HG02642 (cell line): ENCODE results near the gene SUB1.
A peak's percentile ranks its signal among the peaks of the same experiment; 100 is the strongest.

Source experiments
- ATAC-seq: cut with Tn5 transposase; IDR thresholded peaks from one replicate; pipeline ENCODE4 v1.9.1; 2021; ENCODE audit warnings: mild to moderate bottlenecking; ENCODE audit not compliant: unreplicated experiment, poor library complexity

SUB1 gene

GRCh38 chr5:32563614-32564013, 21.7 kb upstream of the SUB1 start:
- ATAC-seq: no peak

- ATAC-seq: no peak
Measured at GRCh38 chr5:32565145-32565544, 20.2 kb upstream of the SUB1 start.

DNA sequence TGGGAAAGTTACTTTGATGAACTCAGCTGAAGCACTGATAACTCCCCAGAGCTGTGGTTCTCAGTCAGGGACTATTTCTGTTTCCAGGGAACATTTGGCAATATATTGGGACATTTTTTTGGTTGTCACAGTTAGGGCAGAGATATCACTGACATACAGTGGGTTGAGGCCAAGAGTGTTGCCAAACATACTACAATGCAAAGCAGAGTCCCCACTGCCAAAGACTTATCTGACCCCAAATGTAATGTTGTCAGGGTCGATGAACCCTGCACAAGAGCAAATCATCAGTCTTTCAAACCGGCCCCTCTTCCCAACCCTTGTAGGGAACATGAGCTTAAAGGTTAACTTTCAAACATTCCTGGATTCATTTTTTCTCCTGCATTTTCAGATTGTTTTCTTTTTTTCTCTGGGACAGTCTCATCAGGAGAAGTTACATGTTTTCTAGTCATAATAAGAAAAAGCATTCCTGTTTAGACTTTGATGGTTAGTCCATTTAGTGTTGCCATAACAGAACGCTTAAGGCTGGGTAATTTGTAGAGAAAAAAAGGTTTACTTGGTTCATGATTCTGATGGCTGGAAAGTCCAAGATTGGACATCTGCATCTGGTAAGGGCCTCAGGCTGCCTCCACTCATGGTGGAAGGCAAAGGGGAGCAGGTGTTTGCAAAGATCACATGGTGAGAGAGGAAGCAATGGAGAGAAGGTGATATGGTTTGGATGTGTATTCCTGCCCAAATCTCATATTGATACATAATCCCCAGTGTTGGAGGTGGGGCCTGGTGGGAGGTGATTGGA, 18.8 kb upstream of the SUB1 start:
- no peak for ATAC-seq

GRCh38 chr5:32571128-32571527, 14.2 kb upstream of the SUB1 start:
- no peak for ATAC-seq

- peak; percentile 94 for ATAC-seq
Measured at GRCh38 chr5:32572778-32573480, 12.4 kb upstream of the SUB1 start.

DNA sequence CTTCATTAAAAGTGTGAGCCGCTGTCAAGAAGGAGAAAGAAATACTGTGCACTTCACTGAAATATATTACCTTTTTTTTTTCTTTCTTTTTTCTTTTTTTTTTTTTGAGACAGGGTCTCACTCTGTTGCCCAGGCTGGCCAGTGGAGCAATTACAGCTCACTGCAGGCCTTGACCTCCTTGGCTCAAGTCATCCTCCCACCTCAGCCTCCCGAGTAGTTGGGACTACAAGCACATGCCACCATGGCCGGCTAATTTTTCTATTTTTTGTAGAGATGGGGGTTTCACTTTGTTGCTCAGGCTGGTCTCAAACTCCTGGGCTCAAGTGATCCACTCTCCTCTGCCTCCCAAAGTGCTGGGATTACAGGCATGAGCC, 11.9 kb upstream of the SUB1 start:
- peak; percentile 11 for ATAC-seq

DNA sequence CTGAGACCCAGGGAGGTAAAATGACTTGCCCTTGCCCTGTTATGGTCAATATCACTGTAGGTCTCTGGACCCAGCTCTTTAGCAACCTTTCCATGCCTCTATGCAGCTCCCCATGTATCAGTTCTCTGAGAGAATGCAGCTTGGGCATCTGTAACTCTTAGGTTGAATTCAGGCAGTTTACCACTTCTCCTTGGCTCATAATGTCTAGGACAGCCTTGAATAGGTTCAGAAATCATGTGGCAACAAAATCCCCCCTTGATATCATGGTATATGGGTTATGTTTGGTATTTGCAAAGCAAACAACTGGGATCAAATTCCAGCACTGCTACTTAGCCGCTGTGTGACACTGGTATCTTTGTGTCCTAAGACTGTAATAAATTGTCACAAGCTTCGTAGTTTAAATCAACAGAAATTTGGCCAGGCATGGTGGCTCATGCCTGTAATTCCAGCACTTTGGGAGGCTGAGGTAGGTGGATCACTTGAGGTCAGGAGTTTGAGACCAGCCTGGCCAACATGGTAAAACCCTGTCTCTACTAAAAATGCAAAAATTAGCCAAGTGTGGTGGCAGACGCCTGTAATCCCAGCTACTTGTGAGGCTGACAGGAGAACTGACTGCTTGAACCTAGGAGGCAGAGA, 10.7 kb upstream of the SUB1 start:
- no peak for ATAC-seq

- ATAC-seq: no peak
Measured at GRCh38 chr5:32578363-32578762, 7.0 kb upstream of the SUB1 start.

DNA sequence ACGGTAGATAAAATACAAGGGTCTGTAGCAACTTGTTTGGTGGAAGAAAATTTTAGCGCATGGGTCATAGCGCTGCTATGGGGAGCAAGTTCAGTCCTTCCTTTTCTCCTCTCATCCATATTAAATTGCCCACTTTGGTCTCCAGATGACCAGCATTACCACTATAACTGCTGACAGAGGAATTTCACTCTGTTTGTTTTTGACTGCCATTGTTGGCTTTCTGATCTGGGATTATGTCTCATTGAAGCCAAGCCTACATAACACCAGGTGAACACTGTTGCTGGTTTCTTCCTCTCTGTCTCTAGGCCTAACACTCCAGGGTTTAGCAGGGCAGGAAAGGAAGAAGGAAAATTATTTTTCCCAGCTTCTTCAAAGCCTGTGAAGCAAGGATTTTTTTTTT, 6.6 kb upstream of the SUB1 start:
- ATAC-seq: no peak

DNA sequence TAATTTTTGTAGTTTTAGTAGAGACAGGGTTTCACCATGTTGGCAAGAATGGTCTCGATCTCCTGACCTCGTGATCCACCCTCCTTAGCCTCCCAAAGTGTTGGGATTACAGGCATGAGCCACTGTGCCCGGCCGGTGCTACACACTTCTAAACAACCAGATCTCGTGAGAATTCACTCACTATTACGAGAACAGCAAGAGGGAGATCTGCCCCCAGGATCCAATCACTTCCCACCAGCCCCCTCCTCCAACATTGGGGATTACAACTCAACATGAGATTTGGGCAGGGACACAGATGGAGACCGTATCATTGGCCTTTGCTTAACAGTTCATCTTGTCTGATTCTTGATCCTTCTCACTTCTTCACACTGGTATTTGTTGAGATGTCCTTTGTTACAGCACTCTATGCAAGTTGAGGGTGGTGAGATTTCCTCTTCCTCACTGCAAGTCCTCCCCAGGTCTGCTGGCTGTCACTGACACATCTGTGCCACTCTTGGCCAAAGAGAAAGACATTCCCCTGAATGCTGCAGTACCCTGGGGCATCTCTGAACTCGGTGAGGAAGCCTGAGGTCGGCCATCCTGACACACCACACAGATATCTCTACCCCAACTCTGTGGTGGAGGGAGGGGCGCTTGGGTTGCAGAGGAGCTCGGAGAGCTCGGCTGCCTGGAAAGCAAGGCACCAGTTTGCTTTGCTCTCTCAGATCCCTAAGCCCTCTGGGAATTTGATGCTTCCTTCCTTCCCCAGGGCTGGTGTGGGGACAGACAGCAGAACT, 4.2 kb upstream of the SUB1 start:
- ATAC-seq: no peak

DNA sequence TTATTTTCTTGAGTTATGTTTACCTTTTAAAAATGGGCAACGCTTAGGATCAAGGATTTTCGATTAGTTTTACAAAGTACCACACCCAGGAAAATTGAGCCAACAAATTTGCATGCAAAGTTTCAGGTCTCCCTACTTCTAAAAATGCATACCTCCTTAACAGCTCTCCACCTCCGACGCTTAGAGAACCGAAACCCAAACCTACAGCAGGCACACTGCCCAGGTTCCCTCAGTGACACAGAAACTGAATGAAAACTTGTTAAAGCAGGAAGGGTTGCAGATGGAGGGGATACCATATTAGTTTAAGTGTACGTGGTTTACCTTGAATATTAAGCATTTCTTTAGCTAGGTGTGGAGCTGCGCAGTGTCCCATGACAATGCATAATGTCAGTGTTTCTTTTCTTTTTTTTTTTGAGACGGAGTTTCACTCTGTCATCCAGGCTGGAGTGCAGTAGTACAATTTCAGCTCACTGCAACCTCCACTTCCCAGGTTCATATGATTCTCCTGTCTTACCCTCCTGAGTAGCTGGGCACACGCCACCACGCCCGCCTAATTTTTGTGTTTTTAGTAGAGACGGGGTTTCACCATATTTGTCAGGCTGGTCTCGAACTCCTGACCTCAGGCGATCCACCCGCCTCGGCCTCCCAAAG, 1.6 kb upstream of the SUB1 start:
- ATAC-seq: peak; percentile 70

GRCh38 chr5:32584646-32585045, 711 bp upstream of the SUB1 start:
- no peak for ATAC-seq

DNA sequence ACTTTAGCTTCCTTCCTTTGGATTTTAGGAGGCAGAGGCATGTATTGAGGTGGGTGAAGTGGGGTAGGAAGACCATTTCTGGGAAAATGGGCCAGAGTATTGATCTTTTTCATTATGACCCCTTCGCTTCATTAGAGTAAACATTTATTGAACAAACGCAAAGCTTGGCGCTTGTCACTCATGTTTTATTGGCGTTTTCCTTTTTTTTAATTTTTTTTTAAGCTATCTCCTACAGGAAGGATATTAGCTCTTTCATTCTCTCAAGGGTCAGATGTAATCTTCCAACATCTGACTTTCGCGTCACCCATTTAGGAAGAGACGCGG, 273 bp upstream of the SUB1 start:
- no peak for ATAC-seq

DNA sequence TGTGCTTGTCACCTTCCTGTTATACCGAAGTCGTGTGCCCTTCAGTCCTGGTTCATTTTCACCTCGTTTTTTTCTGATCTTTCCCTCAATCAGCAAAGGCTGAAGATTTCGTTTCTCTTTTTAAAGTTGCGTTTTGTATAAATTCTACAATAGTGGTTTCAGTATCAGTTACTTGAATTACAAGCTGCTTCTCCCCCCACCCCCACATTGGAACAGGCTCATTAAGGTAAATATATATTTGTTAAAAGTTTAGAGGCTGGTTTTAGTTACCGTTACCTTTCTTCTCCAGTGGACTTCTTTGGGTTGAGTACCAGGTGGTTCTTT, 881 bp downstream of the SUB1 start:
- no peak for ATAC-seq

DNA sequence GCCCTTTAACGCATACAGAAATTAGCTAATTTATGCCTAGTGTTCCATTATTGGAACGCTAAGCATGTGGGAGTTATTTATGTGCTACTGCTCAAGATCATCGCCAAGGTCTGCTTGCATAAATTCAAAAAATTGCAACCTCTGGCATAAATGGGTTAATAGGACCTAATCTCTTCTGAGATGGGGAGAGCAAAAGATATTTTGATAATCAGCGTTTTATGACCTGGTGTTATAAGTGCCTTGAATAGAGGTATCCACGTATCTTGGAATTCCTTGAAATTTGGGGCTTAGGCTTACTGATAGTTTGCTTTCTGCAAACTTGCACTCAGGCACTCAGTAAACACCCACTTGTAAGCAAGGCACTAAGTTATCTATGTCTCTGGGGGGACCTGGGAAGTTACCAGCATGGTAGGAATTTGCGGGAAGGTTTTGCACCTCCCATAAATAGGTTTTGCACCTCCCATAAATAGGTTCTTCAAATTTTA, 1.8 kb downstream of the SUB1 start:
- ATAC-seq: no peak

GRCh38 chr5:32589416-32589815, 4.1 kb downstream of the SUB1 start:
- ATAC-seq: no peak

GRCh38 chr5:32589942-32590869, 4.8 kb downstream of the SUB1 start:
- ATAC-seq: no peak

DNA sequence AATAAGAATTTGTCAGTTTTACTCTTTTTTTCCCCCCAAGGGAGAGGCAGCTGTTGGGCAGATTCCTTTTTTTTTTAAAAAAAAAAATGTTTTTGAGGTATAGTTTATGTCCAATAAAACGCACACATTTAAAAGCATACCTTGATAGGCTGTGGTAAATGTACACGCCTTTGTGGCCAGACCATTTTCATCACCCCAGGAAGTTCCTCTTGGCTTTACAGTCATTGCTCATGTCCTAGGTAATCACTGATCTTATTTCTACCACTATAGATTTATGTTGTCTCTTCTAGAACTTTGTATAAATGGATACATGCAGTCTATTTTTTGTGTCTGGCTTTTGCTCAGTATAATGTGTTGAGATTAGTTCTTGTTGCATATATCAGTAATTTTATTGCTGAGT, 9.8 kb downstream of the SUB1 start:
- ATAC-seq: no peak

DNA sequence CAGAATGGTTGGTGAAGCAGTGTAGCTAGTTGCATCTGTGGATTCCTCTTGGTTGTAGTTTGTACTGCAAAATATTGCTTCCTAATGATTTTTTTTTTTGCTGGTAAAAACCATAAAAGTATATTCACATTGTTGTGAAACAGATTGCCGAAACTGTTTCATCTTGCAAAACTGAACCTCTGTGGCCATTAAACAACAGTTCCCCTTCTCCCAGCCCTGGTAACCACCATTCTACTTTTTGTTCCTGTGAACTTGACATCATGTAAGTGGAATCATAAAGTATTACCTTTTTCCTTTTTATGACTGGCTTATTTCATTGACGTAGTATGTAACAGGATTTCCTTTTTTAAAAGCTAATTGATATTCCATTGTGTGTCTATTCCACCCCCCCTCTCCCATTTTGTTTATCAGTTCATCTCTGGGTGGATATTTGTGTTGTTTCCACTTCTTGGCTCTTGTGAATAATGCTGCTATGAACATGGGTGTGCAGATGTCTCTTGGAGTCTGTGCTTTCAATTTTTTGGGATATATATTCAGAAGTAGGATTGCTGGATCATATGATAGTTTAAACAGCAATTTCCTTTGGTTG, 11.8 kb downstream of the SUB1 start:
- no peak for ATAC-seq
